ENCODE measurements around the gene CDH23. TPM values are rescaled to one million over a fixed set of nuclear protein-coding genes. Genes with fewer than 3 reads are reported as not detected.
A peak's percentile ranks its signal among the peaks of the same experiment; 100 is the strongest.

CDH23 gene
- polyA plus RNA-seq (2011; rRNA removed) (1.0 and 1.1 TPM in 2 replicates), polyA plus RNA-seq (2017; fragmentation: RNase III; extraction: RNeasy Plus Mini Kit Qiagen cat#74134 plus additional on column Dnase treatment) (2.1 to 2.3 TPM (median 2.1 TPM) in 3 replicates), polyA minus RNA-seq (2011; rRNA and poly(A)+ RNA removed) (3.4 TPM in 2 replicates)
- 2.6 and 3.2 TPM in 2 replicates for polyA plus RNA-seq (2012; cell fraction: cytosol; rRNA removed)
- polyA plus RNA-seq (2012; cell fraction: nucleus; rRNA removed) = 2.8 and 3.7 TPM in 2 replicates

- ChIA-PET CTCF (interaction anchor here (0.9 to 47.4 kb wide), 38 partner anchors 7 to 415 kb away, joined by 3 to 977 read pairs (median 6); partner anchors contain the start of genes SLC29A3 and VSIR), POLR2A (interaction anchor here (0.6 to 1.9 kb wide), 3 partner anchors 78 to 377 kb away, joined by 5 to 22 read pairs (median 6); partner anchors contain the start of genes SLC29A3 and VSIR)
- TF ChIP-seq HOXB5 (CRISPR knock-in tag; IDR thresholded peaks at IDR 0.05) = no peak
- TF ChIP-seq POLR2A (IDR thresholded peaks at IDR 0.05; ENCODE audit: low read length) = peak; percentile 61
- no peak for TF ChIP-seq FOXS1 (CRISPR knock-in tag; IDR thresholded peaks at IDR 0.05)
- TF ChIP-seq JUN (IDR thresholded peaks at IDR 0.05) = peak in 1 of 2 experiments; percentile 9; a peak in 1 of 5 replicates
- Histone ChIP-seq H3K27ac (peak within 1 kb of the TSS; percentile 71 to 91), H3K4me1 (peaks cover 7% of the 10 kb centered on the region; the same call in 1 of the 3 replicates), H3K9me3 (no peaks in the 10 kb centered on the region), H3K4me3 (peak within 1 kb of the TSS; percentile 58), H3K4me2 (peak within 1 kb of the TSS; percentile 100)
- no peak for FAIRE-seq
- ATAC-seq = peak; percentile 60 to 65
- DNase-seq (ENCODE audit: low read depth in 1 of 2, low spot score in 1 of 2) = peak; percentile 54 to 59
- no CpG with 5 or more reads among the region's 91 CpGs for WGBS (ENCODE audit: missing lambda C conversion rate)
Observed at GRCh38 chr10:71396711-71397295, at the start of gene CDH23. CDH23 (plus strand) TSS chr10:71396920; CDS start chr10:71439832, 42,912 bp downstream.

GRCh38 chr10:71347587-71348395, 48.9 kb upstream of the CDH23 start:
- Histone ChIP-seq H3K4me2 (peak overlapping the region; percentile 31), H3K4me1 (peaks cover 52% of the 10 kb centered on the region), H3K4me3 (no peak overlapping the region), H3K9me3 (no peaks in the 10 kb centered on the region), H3K27ac (peak overlapping the region; percentile 41 to 60; a peak in 4 of 6 replicates)
- ATAC-seq (peak in 1 of 2 experiments; percentile 55; a peak in 3 of 6 replicates), DNase-seq (ENCODE audit: low read depth in 1 of 2, low spot score in 1 of 2) (peak in 1 of 2 experiments; percentile 22), FAIRE-seq (no peak)
- TF ChIP-seq E2F6 (IDR thresholded peaks at IDR 0.05; ENCODE audit: borderline replicate concordance, low read depth) (no peak), HOXB13 (CRISPR knock-in tag; IDR thresholded peaks at IDR 0.05; ENCODE audit: low read depth) (no peak), SREBF2 (IDR thresholded peaks at IDR 0.05) (no peak), HEYL (CRISPR knock-in tag; IDR thresholded peaks at IDR 0.05) (no peak), HOXB5 (CRISPR knock-in tag; IDR thresholded peaks at IDR 0.05) (no peak), CEBPB (IDR thresholded peaks at IDR 0.05) (no peak), NPAS2 (CRISPR knock-in tag; IDR thresholded peaks at IDR 0.05; ENCODE audit: borderline replicate concordance) (no peak), FOSL2 (IDR thresholded peaks at IDR 0.05) (no peak), FOSL2 (CRISPR knock-in tag; IDR thresholded peaks at IDR 0.05) (no peak), ZNF302 (CRISPR knock-in tag; IDR thresholded peaks at IDR 0.05) (no peak), BHLHE40 (IDR thresholded peaks at IDR 0.05; ENCODE audit: low read depth, low read length) (no peak), EP300 (IDR thresholded peaks at IDR 0.05) (no peak), KDM5A (IDR thresholded peaks at IDR 0.05) (no peak), RARB (CRISPR knock-in tag; IDR thresholded peaks at IDR 0.05) (no peak), MYC (IDR thresholded peaks at IDR 0.05; ENCODE audit: borderline replicate concordance, low read length) (no peak), HES2 (IDR thresholded peaks at IDR 0.05) (no peak), NFE2L2 (conservative IDR thresholded peaks at IDR 0.05; ENCODE audit: low read length) (no peak), MAFK (IDR thresholded peaks at IDR 0.05; ENCODE audit: partially characterized antibody) (no peak), ZFP36 (IDR thresholded peaks at IDR 0.05; ENCODE audit: borderline replicate concordance, partially characterized antibody) (no peak), CHD2 (IDR thresholded peaks at IDR 0.05; ENCODE audit: low read length, partially characterized antibody) (no peak)
- CTCF ChIA-PET = interaction anchor here (0.6 to 3.8 kb wide), 8 partner anchors 11 to 466 kb away, joined by 3 to 13 read pairs (median 6); no protein-coding TSS in a partner anchor
- POLR2A ChIA-PET = no interaction called here
- WGBS (ENCODE audit: missing lambda C conversion rate) = 62% methylated on average over 13 of the region's 14 CpGs

All from A549 (cell line).